Bronchial epithelial cell (primary cell): ENCODE data around the gene OR7A10. TPM values are rescaled to one million over a fixed set of nuclear protein-coding genes. Genes with fewer than 3 reads are reported as not detected.
"Not testable (repeated sequence)": the region's sequence is repeated elsewhere in the genome, so short reads cannot be mapped to it uniquely, and the experiment has no call there.

ENCODE experiments used
- DNase-seq: peaks from one replicate; pipeline ENCODE4 v3.0.0-alpha.2; 2010; ENCODE audit warnings: low read depth
- FAIRE-seq: peaks from 2 replicates; lab custom pipeline; 2011; peaks lifted over from hg19 to GRCh38; lab: Jason Lieb, UNC
- H3K27me3 ChIP-seq: 2 replicates; pipeline ENCODE4 v1.5.1; 2011; ENCODE audit warnings: low read length; ENCODE audit not compliant: control insufficient read depth, insufficient read depth
- H3K36me3 ChIP-seq: 2 replicates; pipeline ENCODE4 v1.5.1; 2011; ENCODE audit warnings: low read length; ENCODE audit not compliant: control insufficient read depth, insufficient read depth
- H3K4me3 ChIP-seq: 2 replicates; pipeline ENCODE4 v1.5.1; 2011; ENCODE audit warnings: mild to moderate bottlenecking, low read depth, low read length, control low read depth
- total RNA-seq: library from RNA; depleted of rRNA; stranded (reverse); fragments of >200 nt; gene quantifications from 2 replicates; pipeline ENCODE4 v1.2.1, GENCODE V29; 2014
- TF ChIP-seq, protein P1 (sequence below): IDR thresholded peaks from 2 replicates; pipeline ENCODE4 v1.5.1; 2011; ENCODE audit warnings: mild to moderate bottlenecking, moderate library complexity, low read length, control low read depth, inconsistent platforms; ENCODE audit not compliant: insufficient read depth, severe bottlenecking

The OR7A10 gene
- total RNA-seq, 1 donor from 2014 or later, result not detected

DNA sequence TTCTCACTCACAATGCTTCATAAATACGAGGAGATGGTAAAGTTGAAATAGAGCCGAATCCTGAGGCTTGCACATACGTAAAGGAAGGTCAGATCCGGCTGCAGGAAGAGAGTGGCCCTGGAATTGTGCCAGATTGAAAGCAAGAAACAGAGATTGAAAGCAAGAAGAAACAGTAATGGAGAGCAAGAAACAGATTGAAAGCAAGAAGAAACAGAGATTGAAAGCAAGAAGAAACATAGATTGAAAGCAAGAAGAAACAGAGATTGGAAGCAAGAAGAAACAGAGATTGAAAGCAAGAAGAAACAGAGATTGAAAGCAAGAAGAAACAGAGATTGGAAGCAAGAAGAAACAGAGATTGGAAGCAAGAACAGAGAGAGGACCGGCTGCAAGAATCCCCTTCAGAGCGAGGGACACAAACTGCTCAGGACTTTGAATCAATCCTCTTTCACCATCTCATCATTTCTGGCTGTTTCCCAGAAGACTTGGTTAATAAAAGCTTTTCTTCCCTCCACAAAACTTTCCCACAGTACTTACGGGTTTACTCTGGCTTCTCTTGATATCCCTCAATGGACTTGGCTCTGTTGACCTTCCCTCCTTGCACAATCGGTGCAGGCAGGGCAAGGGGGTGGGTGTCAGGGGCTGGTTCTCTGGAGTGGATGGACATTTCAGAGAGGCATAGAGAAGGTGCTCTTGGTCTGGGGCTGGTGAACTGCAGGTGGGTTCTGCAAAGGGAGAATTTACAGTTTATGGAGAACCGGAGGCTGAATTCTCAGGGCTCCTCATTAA, 39.3 kb downstream of the OR7A10 start:
- Histone ChIP-seq H3K4me3 (no peak overlapping the region), H3K27me3 (no peaks in the 10 kb centered on the region), H3K36me3 (no peaks in the 10 kb centered on the region)
- no peak for DNase-seq
- TF ChIP-seq, protein P1, sequence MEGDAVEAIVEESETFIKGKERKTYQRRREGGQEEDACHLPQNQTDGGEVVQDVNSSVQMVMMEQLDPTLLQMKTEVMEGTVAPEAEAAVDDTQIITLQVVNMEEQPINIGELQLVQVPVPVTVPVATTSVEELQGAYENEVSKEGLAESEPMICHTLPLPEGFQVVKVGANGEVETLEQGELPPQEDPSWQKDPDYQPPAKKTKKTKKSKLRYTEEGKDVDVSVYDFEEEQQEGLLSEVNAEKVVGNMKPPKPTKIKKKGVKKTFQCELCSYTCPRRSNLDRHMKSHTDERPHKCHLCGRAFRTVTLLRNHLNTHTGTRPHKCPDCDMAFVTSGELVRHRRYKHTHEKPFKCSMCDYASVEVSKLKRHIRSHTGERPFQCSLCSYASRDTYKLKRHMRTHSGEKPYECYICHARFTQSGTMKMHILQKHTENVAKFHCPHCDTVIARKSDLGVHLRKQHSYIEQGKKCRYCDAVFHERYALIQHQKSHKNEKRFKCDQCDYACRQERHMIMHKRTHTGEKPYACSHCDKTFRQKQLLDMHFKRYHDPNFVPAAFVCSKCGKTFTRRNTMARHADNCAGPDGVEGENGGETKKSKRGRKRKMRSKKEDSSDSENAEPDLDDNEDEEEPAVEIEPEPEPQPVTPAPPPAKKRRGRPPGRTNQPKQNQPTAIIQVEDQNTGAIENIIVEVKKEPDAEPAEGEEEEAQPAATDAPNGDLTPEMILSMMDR, result no peak
- FAIRE-seq, result no peak

DNA sequence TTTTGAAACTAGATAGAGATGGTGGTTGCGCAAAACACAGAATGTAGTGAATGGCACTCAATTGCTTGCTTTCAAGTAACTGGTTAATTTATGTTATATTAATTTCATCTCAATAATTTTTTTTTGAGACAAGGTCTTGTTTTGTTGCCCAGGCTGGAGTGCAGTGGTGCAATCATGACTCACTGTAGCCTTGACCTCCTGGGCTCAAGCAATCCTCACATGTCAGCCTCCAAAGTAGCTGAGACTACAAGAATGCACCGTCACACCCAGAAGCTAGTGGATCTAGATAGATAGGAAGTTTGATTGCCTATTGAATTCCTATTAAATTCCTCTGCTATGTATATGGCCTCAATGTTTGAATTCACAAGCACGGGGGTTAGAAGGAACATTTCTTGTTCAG, 44.0 kb downstream of the OR7A10 start:
- Histone ChIP-seq H3K36me3 (no peaks in the 10 kb centered on the region), H3K4me3 (no peak overlapping the region), H3K27me3 (no peaks in the 10 kb centered on the region)
- DNase-seq, result no peak
- FAIRE-seq, result no peak
- TF ChIP-seq, protein P1, result no peak

DNA sequence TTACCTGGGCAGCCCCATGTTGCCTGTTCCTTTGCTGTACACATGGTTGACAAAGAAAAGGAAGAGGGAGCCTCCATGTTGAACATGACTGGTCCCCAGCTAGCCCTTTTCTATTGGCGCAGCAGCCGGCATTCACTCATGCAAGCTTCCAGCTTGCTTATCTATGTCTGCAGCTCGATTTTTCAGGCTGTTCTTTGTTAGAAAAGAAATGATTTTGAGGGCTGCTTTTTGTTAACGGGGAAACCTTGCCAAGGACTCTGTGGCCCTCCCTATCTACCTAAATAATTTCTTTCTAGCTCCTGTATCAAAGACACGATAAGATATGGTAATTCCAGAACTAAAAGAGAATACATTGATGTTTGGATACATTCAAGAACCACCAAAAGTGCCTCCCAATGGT, 50.0 kb downstream of the OR7A10 start:
- FAIRE-seq (no peak), DNase-seq (no peak)
- no peaks in the 10 kb centered on the region for H3K36me3 ChIP-seq
- no peak overlapping the region for H3K4me3 ChIP-seq
- no peaks in the 10 kb centered on the region for H3K27me3 ChIP-seq
- TF ChIP-seq, protein P1, result no peak

DNA sequence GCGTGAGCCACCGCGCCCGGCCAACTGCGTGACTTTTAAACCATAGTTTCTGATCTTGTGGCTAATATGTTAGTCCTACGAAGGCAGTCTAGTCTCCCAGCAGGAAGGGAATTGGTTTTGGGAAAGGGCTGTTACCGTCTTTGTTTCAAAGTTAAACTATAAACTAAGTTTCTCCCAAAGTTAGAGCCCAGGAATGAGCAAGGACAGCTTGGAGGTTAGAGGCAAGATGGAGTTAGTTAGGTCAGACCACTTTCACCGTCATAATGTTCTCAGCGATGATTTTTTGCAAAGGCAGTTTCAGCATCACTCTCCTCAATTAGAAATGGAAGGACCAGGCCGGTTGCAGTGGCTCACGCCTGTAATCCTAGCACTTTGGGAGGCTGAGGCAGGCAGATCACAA, 52.7 kb downstream of the OR7A10 start:
- no peak overlapping the region for H3K4me3 ChIP-seq
- TF ChIP-seq, protein P1, result no peak
- FAIRE-seq, result no peak
- no peaks in the 10 kb centered on the region for H3K27me3 ChIP-seq
- no peaks in the 10 kb centered on the region for H3K36me3 ChIP-seq
- no peak for DNase-seq

DNA sequence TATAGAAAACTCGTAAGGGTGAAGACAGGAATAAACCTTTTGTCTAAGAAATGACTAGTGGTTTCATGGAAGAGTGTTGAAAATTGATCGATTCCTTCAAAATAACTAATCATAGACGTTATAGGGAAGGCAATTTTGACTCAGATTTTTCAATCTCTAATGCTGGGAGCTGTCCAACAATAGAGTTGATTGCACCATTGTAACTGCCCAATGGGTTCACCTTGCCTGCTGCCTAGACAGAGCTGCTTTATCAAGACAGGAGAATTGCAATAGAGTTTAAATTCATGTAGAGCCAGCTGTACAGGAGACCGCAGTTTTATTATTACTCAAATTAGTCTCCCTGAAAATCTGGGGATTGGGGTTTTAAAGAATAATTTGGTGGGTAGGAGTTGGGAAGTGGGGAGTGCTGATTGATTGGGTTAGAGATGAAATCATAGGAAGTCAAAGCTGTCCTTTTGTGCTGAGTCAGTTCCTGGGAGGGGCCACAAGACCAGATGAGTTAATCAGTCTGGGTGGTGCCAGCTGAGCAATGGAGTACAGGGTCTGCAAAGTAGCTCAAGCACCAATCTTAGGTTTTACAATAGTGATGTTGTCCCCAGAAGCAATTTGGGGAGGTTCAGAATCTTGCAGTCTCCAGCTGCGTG, 53.5 kb downstream of the OR7A10 start:
- DNase-seq, result peak; percentile 1
- TF ChIP-seq, protein P1, result no peak
- no peak for FAIRE-seq
- Histone ChIP-seq H3K4me3 (no peak overlapping the region), H3K27me3 (no peaks in the 10 kb centered on the region), H3K36me3 (no peaks in the 10 kb centered on the region)

DNA sequence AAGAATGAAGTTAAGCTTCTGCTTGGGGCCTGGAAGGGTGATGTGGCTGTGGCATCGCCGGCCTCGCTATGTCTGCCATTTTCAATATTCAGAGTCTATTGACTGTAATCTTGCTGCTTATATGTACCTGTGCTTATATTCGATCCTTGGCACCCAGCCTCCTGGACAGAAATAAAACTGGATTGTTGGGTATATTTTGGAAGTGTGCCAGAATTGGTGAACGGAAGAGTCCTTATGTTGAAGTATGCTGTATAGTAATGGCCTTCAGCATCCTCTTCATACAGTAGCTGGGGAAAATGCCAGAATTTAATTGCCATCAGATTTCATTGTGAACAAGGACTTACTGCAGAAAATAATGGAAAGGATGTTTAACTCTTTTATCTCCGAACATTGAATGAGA, 56.5 kb downstream of the OR7A10 start:
- H3K4me3 ChIP-seq, FAIRE-seq, H3K36me3 ChIP-seq, H3K27me3 ChIP-seq, DNase-seq: not testable (repeated sequence)

Other genes with a start within 250 kb of the OR7A10 start
- gene ADGRE3, start 174.1 kb downstream of the OR7A10 start, total RNA-seq, result not detected in 2 replicates
- 12.3 and 22.9 TPM in 2 replicates for gene ZNF333, start 158.9 kb downstream of the OR7A10 start, total RNA-seq
- 0.26 and 0.38 TPM in 2 replicates for gene ADGRE2, start 70.4 kb downstream of the OR7A10 start, total RNA-seq
- not detected in 2 replicates for gene OR7A5, start 13.7 kb downstream of the OR7A10 start, total RNA-seq
- under 0.01 TPM in 1 of 2 replicates, not detected in the other for gene OR7C1, start 13.7 kb downstream of the OR7A10 start, total RNA-seq
- gene OR7A17, start 37.2 kb upstream of the OR7A10 start, total RNA-seq, result not detected in 2 replicates
- not detected in 2 replicates for gene OR7C2, start 92.6 kb upstream of the OR7A10 start, total RNA-seq
- gene SLC1A6, start 130.9 kb upstream of the OR7A10 start, total RNA-seq, result not detected in 2 replicates
- not detected in 2 replicates for gene CASP14, start 200.6 kb upstream of the OR7A10 start, total RNA-seq
- not detected in 2 replicates for gene OR1I1, start 233.3 kb upstream of the OR7A10 start, total RNA-seq